Duodenal mucosa (tissue), 2 donors: Measurements from ENCODE around the gene PTPRN2.

ENCODE experiments used
- H3K27ac ChIP-seq: one replicate; pipeline ENCODE4 v1.7.0; 2013; ENCODE audit warnings: low read depth, low read length
- H3K27me3 ChIP-seq, 2 donors: one replicate each; pipeline ENCODE4 v1.7.0; 2013; ENCODE audit warnings: low read length in 2 of 2, control low read depth in 1 of 2; ENCODE audit not compliant: insufficient read depth in 2 of 2, control insufficient read depth in 1 of 2
- H3K36me3 ChIP-seq, 2 donors: one replicate each; pipeline ENCODE4 v1.7.0; 2013; ENCODE audit warnings: low read length in 2 of 2, control low read depth in 1 of 2; ENCODE audit not compliant: insufficient read depth in 2 of 2, control insufficient read depth in 1 of 2
- H3K4me1 ChIP-seq, 2 donors: one replicate each; pipeline ENCODE4 v1.7.0; 2013; ENCODE audit warnings: low read length in 2 of 2, control low read depth in 1 of 2; ENCODE audit not compliant: insufficient read depth in 2 of 2, control insufficient read depth in 1 of 2
- H3K4me3 ChIP-seq, 2 donors: one replicate each; pipeline ENCODE4 v1.7.0; 2013; ENCODE audit warnings: low read length in 2 of 2, low read depth in 1 of 2
- H3K9ac ChIP-seq, 2 donors: one replicate each; pipeline ENCODE4 v1.7.0; 2013; ENCODE audit warnings: low read length in 2 of 2, low read depth in 1 of 2
- H3K9me3 ChIP-seq, 2 donors: one replicate each; pipeline ENCODE4 v1.7.0; 2013; ENCODE audit warnings: low read length in 2 of 2, control low read depth in 1 of 2; ENCODE audit not compliant: control insufficient read depth in 1 of 2

Gene PTPRN2

DNA sequence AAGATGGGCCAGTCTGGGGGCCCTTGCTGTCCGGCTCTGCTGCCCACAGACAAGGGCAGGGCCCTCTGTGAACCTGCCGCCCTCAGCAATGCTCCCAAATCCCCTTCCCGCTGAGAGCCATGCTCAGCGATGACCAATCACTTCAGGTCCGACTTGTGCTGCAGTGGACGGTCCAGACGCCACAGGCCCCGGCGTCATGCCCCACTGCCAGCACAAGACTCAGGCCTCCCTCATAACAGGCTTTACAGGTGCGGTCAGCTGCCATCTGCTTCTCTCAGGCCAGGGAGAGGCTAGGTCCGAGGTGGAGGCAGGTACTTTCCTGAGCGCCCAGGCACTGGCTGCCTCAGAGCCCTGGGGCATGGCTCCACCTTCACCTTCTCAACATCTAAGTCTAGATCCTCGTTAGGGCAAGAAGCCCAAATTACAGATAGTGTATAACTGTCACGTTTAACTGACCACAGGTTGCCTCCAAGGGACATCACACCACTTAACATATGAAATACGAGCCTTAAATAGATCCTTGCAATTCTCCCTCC lies 393.2 kb downstream of the PTPRN2 start:
- no peak overlapping the region for H3K4me3 ChIP-seq
- H3K36me3 ChIP-seq = no peaks in the 10 kb centered on the region
- H3K9me3 ChIP-seq = peaks cover 2 to 14% of the 10 kb centered on the region in 2 donors
- no peaks in the 10 kb centered on the region for H3K27me3 ChIP-seq
- no peak overlapping the region for H3K27ac ChIP-seq
- H3K4me1 ChIP-seq = no peaks in the 10 kb centered on the region
- no peak overlapping the region for H3K9ac ChIP-seq

DNA sequence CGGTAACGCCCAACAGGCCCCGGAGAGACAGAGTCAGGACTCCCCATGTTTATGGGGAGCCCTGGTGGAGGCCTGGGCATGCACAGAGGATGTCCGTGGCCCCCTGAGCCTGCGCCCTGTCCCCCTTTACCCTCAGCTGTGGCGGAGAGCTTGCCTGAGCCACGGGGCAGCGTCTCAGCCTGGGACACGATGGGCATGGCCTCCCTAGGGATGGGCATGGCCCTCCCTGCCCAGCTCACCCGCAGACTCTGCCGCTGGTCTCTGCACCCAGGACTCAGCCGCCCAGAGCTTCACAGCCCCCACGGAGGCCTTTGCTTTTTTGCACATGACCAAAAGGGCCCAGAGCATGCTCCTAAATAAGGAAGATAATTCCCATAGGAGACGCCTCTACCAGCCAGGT lies 394.2 kb downstream of the PTPRN2 start:
- Histone ChIP-seq H3K27ac (no peak overlapping the region), H3K9ac (no peak overlapping the region), H3K9me3 (peaks cover 2 to 18% of the 10 kb centered on the region in 2 donors), H3K27me3 (no peaks in the 10 kb centered on the region), H3K4me1 (no peaks in the 10 kb centered on the region), H3K36me3 (no peaks in the 10 kb centered on the region), H3K4me3 (no peak overlapping the region)

DNA sequence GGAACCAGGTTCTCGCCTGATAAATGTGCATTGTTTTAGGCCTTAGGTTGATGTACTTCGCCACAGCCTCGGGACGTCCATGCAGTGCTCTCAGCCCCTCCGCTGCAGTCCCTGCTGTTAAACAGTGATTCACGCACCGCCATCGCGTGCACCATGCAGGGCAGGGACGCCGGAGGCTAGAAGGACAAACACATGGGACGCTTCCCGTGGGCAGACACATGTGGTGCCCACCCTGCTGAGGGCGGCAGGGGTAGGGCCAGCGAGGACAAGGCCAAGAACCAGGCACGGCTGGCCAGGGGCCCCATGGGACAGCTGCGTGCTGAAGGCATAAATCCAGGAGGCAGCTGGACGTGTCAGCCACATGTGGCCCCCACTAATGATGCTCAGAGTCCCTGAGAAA lies 394.7 kb downstream of the PTPRN2 start:
- Histone ChIP-seq H3K36me3 (no peaks in the 10 kb centered on the region), H3K27me3 (no peaks in the 10 kb centered on the region), H3K9ac (no peak overlapping the region), H3K27ac (no peak overlapping the region), H3K9me3 (peaks cover 2 to 18% of the 10 kb centered on the region in 2 donors), H3K4me3 (no peak overlapping the region), H3K4me1 (no peaks in the 10 kb centered on the region)

GRCh38 chr7:158192184-158192835 lies 395.3 kb downstream of the PTPRN2 start:
- Histone ChIP-seq H3K36me3 (no peaks in the 10 kb centered on the region), H3K9ac (no peak overlapping the region), H3K4me1 (no peaks in the 10 kb centered on the region), H3K27me3 (no peaks in the 10 kb centered on the region), H3K4me3 (no peak overlapping the region), H3K27ac (no peak overlapping the region), H3K9me3 (peaks cover 2 to 18% of the 10 kb centered on the region in 2 donors)

- Histone ChIP-seq H3K4me1 (no peaks in the 10 kb centered on the region), H3K9ac (no peak overlapping the region), H3K9me3 (peaks cover 2 to 16% of the 10 kb centered on the region in 2 donors), H3K36me3 (no peaks in the 10 kb centered on the region), H3K4me3 (no peak overlapping the region), H3K27me3 (no peaks in the 10 kb centered on the region), H3K27ac (no peak overlapping the region)
Observed at GRCh38 chr7:158191671-158192070, 396.0 kb downstream of the PTPRN2 start.

GRCh38 chr7:158190756-158191155 lies 396.9 kb downstream of the PTPRN2 start:
- no peaks in the 10 kb centered on the region for H3K4me1 ChIP-seq
- H3K9me3 ChIP-seq = peaks cover 2 to 8% of the 10 kb centered on the region in 2 donors
- no peaks in the 10 kb centered on the region for H3K36me3 ChIP-seq
- no peak overlapping the region for H3K9ac ChIP-seq
- H3K4me3 ChIP-seq = no peak overlapping the region
- H3K27ac ChIP-seq = no peak overlapping the region
- H3K27me3 ChIP-seq = no peaks in the 10 kb centered on the region

DNA sequence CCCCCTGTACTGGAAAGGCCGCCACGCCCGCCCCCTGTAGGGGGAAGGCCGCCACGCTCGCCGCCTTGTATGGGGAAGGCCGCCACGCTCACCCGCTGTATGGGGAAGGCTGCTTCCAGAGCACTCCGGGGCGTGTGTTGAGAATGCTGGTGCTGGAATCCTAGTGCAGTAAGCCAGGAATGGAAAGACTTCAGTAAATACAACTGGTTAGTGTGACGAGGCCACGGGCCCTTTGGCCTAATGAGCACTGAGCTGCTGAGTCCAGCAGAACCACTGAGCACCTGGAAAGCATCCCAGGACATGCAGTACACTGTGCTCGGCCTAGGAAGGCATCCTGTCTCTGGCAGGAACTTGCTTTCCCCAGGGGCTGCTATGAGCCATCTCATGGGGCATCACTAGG lies 398.9 kb downstream of the PTPRN2 start:
- no peaks in the 10 kb centered on the region for H3K4me1 ChIP-seq
- H3K27ac ChIP-seq = no peak overlapping the region
- H3K27me3 ChIP-seq = no peaks in the 10 kb centered on the region
- H3K4me3 ChIP-seq = no peak overlapping the region
- H3K36me3 ChIP-seq = no peaks in the 10 kb centered on the region
- peaks cover 0 to 4% of the 10 kb centered on the region in 2 donors for H3K9me3 ChIP-seq
- H3K9ac ChIP-seq = no peak overlapping the region

DNA sequence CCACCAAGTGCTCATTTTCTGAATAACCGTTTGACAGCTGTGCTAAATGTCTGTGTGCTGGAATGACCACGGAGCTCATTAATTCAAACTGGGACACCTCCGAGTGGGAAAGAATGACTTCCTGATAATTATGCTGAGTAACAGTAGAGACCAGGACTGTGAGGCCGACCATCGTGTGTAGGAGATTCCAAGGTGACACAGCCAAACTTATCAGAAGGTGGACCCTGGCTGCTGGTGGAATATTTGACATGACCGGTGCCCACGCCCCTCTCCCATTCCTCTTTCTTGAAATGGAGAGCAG lies 400.0 kb downstream of the PTPRN2 start:
- Histone ChIP-seq H3K27ac (no peak overlapping the region), H3K27me3 (no peaks in the 10 kb centered on the region), H3K4me3 (no peak overlapping the region), H3K9ac (no peak overlapping the region), H3K36me3 (no peaks in the 10 kb centered on the region), H3K9me3 (peaks cover 0 to 8% of the 10 kb centered on the region in 2 donors), H3K4me1 (no peaks in the 10 kb centered on the region)

DNA sequence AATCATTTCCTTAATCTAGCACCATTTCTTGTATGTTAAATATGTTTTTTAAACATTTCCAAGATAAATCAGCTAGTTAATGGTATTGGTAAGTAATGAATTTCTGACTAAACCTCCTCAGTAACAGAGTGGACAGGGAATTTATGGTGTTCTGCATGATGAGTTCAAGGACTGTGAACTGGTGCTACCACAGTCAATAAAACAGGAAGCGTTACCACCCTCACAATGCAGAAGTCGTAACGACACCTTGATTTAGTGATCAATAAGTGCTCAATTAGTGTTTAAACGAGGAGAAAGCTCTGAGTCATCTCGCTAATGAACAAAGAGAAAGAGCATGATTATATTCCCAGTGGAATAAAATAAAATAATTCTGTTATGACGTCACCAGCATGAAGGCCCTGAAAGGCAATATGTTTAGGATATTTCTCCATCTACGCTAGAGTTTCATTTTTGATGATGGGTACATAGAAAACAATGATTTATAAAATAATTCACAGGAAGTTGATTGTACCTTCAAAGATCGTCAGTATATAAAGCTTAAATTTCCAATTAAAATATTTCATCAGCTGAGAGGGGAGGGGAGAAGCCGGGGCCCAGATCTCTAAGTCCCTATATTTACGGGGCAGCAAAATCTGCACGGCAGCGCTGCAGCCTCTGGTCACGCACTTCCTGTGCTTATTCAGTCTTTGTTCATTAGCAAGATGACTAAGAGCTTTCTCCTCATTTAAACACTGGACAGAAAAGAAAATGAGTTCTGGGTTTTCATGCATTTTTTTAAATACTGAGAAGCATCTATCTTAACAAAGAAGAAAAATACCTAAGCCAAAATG lies 400.5 kb downstream of the PTPRN2 start:
- Histone ChIP-seq H3K9me3 (peaks cover 0 to 8% of the 10 kb centered on the region in 2 donors), H3K4me3 (no peak overlapping the region), H3K9ac (no peak overlapping the region), H3K36me3 (no peaks in the 10 kb centered on the region), H3K27me3 (no peaks in the 10 kb centered on the region), H3K4me1 (no peaks in the 10 kb centered on the region), H3K27ac (no peak overlapping the region)

- H3K4me3 ChIP-seq = no peak overlapping the region
- no peaks in the 10 kb centered on the region for H3K36me3 ChIP-seq
- H3K4me1 ChIP-seq = no peaks in the 10 kb centered on the region
- no peak overlapping the region for H3K9ac ChIP-seq
- H3K9me3 ChIP-seq = peaks cover 0 to 8% of the 10 kb centered on the region in 2 donors
- no peaks in the 10 kb centered on the region for H3K27me3 ChIP-seq
- no peak overlapping the region for H3K27ac ChIP-seq
Observed at GRCh38 chr7:158186406-158186805, 401.2 kb downstream of the PTPRN2 start.
